GM18909 (cell line): ENCODE measurements around the gene MS4A12.
A peak's percentile ranks its signal among the peaks of the same experiment; 100 is the strongest.
"Not testable (repeated sequence)": the region's sequence is repeated elsewhere in the genome, so short reads cannot be mapped to it uniquely, and the experiment has no call there.

Experiments used
- ATAC-seq: cut with Tn5 transposase; IDR thresholded peaks from one replicate; pipeline ENCODE4 v1.9.1; 2021; ENCODE audit warnings: mild to moderate bottlenecking; ENCODE audit not compliant: unreplicated experiment, poor library complexity

MS4A12 gene

GRCh38 chr11:60492488-60493009 lies at the start of gene MS4A12:
TSS of gene MS4A12 (plus strand) at chr11:60492778. CDS start at chr11:60497319, 4,541 bp downstream.
- no peak for ATAC-seq

- ATAC-seq, result no peak
Observed at GRCh38 chr11:60447070-60447469, 45.5 kb upstream of the MS4A12 start.

- ATAC-seq, result no peak
Observed at GRCh38 chr11:60447846-60448245, 44.7 kb upstream of the MS4A12 start.

- ATAC-seq, result not testable (repeated sequence)
Observed at GRCh38 chr11:60451185-60451584, 41.4 kb upstream of the MS4A12 start.

GRCh38 chr11:60454212-60454611 lies 38.4 kb upstream of the MS4A12 start:
- ATAC-seq, result no peak

- ATAC-seq, result peak; percentile 90
Observed at GRCh38 chr11:60455531-60456042, 37.0 kb upstream of the MS4A12 start, which contains the start of gene MS4A1. TSS of gene MS4A1 (plus strand) at chr11:60455847. CDS start at chr11:60462375, 6,528 bp downstream.

GRCh38 chr11:60457576-60457975 lies 35.0 kb upstream of the MS4A12 start:
- peak; percentile 45 for ATAC-seq

GRCh38 chr11:60459345-60459744 lies 33.2 kb upstream of the MS4A12 start:
- peak; percentile 19 for ATAC-seq

- ATAC-seq, result no peak
Observed at GRCh38 chr11:60468829-60469228, 23.7 kb upstream of the MS4A12 start.

- ATAC-seq, result no peak
Observed at GRCh38 chr11:60469723-60470122, 22.9 kb upstream of the MS4A12 start.

GRCh38 chr11:60477035-60477445 lies 15.5 kb upstream of the MS4A12 start:
- peak; percentile 64 for ATAC-seq

GRCh38 chr11:60482361-60482760 lies 10.2 kb upstream of the MS4A12 start:
- peak; percentile 43 for ATAC-seq

- peak; percentile 97 for ATAC-seq
Observed at GRCh38 chr11:60485987-60486386, 6.6 kb upstream of the MS4A12 start.

GRCh38 chr11:60493454-60493853 lies 876 bp downstream of the MS4A12 start:
- no peak for ATAC-seq

GRCh38 chr11:60498399-60498798 lies 5.8 kb downstream of the MS4A12 start:
- peak; percentile 19 for ATAC-seq

- ATAC-seq, result peak; percentile 89
Observed at GRCh38 chr11:60498853-60499252, 6.3 kb downstream of the MS4A12 start.

GRCh38 chr11:60500276-60500910 lies 7.8 kb downstream of the MS4A12 start:
- ATAC-seq, result no peak

GRCh38 chr11:60502221-60502775 lies 9.7 kb downstream of the MS4A12 start:
- no peak for ATAC-seq

GRCh38 chr11:60504219-60504905 lies 11.8 kb downstream of the MS4A12 start:
- peak; percentile 42 for ATAC-seq

GRCh38 chr11:60509609-60510008 lies 17.0 kb downstream of the MS4A12 start:
- ATAC-seq, result not testable (repeated sequence)

- ATAC-seq, result not testable (repeated sequence)
Observed at GRCh38 chr11:60510209-60510608, 17.6 kb downstream of the MS4A12 start.
